Kidney (tissue), 14 donors: ENCODE results near the gene VDAC2. TPM values are rescaled to one million over a fixed set of nuclear protein-coding genes. Genes with fewer than 3 reads are reported as not detected.

Experiments
- DNase-seq, 5 donors: peaks; one replicate each; pipeline ENCODE4 v3.0.0-alpha.2; 2013 to 2020
- FAIRE-seq: peaks from 2 replicates; lab custom pipeline; 2012; peaks lifted over from hg19 to GRCh38; lab: Jason Lieb, UNC
- H3K27ac ChIP-seq, 2 donors: one replicate each; pipeline ENCODE4 v1.7.0; 2013; ENCODE audit warnings: low read depth in 2 of 2, low read length in 2 of 2, inconsistent platforms in 1 of 2
- H3K27me3 ChIP-seq: one replicate; pipeline ENCODE4 v1.7.1; 2013; ENCODE audit warnings: low read length, inconsistent platforms; ENCODE audit not compliant: control insufficient read depth, insufficient read depth
- H3K36me3 ChIP-seq, 3 donors: one replicate each; pipeline versions ENCODE4 v1.7.0 to v1.7.1; 2013; ENCODE audit warnings: low read length in 3 of 3, control low read depth in 1 of 3, inconsistent platforms in 1 of 3; ENCODE audit not compliant: insufficient read depth in 3 of 3, control insufficient read depth in 2 of 3
- H3K4me1 ChIP-seq, 3 donors: one replicate each; pipeline versions ENCODE4 v1.7.0 to v1.7.1; 2013; ENCODE audit warnings: low read length in 3 of 3, inconsistent platforms in 1 of 3, low read depth in 1 of 3; ENCODE audit not compliant: control insufficient read depth in 2 of 3, insufficient read depth in 2 of 3
- H3K4me3 ChIP-seq, 3 donors: one replicate each; pipeline versions ENCODE4 v1.7.0 to v1.8.1; 2013; ENCODE audit warnings: low read length in 3 of 3, control low read depth in 1 of 3, inconsistent platforms in 1 of 3
- H3K9ac ChIP-seq, 3 donors: one replicate each; pipeline versions ENCODE4 v1.7.0 to v1.7.1; 2013; ENCODE audit warnings: low read length in 3 of 3, control low read depth in 1 of 3, inconsistent platforms in 1 of 3
- H3K9me3 ChIP-seq, 3 donors: one replicate each; pipeline versions ENCODE4 v1.7.0 to v1.7.1; 2013; ENCODE audit warnings: low read length in 3 of 3, control low read depth in 1 of 3, inconsistent platforms in 1 of 3; ENCODE audit not compliant: control insufficient read depth in 2 of 3, insufficient read depth in 1 of 3
- intact Hi-C: fragments of 100-400 bp; cut with DNase I; formaldehyde crosslinking; loops from one replicate; pipeline ENCODE4 v1.11.1; 2022
- polyA plus RNA-seq: library from polyadenylated mRNA; stranded (reverse); fragments of 350-450 nt; fragmentation: Illumina TruSeq; extraction: RNeasy Lipid Tissue Mini Kit (QIAGEN cat#74804); gene quantifications from one replicate; pipeline ENCODE4 v1.2.3, GENCODE V29; 2014; ENCODE audit warnings: low read depth, low replicate concordance; ENCODE audit not compliant: insufficient read depth
- total RNA-seq: library from RNA; stranded (reverse); fragmentation: NEBNext Ultra II Directional; extraction: Animal tissue kit (Norgen Biotek cat#: 25700); gene quantifications from one replicate; pipeline ENCODE4 v1.2.1, GENCODE V29; 2021
- TF ChIP-seq, protein P1 (sequence below): IDR thresholded peaks from 3 replicates; pipeline ENCODE4 v1.5.1; 2012; ENCODE audit warnings: mild to moderate bottlenecking, moderate library complexity, borderline replicate concordance; ENCODE audit not compliant: insufficient read depth; ENCODE audit errors: extremely low read depth
- donor health status: control.
- donor health status: control.
- donor health status: control.
- donor health status: control.
- donor health status: control.
- donor health status: DM: yes; HTN: yes; CAD: no.
- donor health status: Normal renal cell carcinoma (clear cell type).

The VDAC2 gene
- total and polyA plus RNA-seq, 2 donors from 2014 or later = 128 to 211 TPM

DNA sequence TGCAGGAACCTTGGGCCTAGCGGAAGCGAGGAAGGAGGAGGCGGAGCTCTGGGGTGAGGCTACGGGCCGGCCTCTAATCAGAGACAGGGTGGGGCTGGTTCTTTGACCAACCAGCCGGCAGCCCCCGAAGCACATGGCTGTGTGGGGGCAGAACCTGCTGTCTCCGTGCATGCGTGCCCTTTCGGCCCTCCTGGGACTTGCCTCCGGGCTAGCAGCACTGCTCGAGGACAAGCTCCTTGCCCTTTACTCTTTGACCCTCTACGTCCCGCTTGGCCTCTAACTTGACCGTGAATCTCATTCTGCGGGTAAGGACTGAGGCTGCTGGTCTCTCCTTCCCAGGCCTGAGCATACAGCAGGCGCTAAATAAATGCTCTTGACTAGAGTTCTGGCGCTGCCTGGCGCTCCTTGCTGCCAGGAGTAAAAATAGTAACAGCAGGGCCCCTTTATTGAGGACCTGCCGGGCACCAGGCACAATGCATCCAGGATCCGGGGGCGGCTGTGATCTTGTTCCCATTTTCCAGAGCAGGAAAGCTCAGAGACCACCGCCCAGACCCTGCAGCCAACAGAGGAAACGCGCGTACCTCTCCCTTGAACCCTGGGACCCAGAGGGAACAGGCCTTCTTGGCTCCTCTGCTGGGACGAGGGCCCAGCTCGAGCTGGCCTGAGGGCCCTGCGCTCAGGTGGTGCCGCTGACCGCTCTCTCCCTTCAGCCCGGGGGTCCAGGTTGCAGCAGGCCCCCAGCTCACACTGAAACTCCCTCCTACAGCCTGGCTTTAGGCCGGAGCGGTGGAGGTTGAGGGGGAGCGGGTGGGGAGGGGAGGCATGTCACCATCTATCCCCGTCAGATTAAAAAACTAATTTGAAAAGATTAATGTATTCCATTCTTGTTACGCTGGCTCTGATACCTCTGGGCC is 27.8 kb downstream of the VDAC2 start:
- Histone ChIP-seq H3K9me3 (no peaks in the 10 kb centered on the region), H3K4me3 (no peak overlapping the region), H3K9ac (no peak overlapping the region), H3K27ac (no peak overlapping the region), H3K36me3 (peaks cover 0 to under 1% (median 0%) of the 10 kb centered on the region in 3 donors), H3K4me1 (peaks cover 0 to 3% (median 0%) of the 10 kb centered on the region in 3 donors), H3K27me3 (no peaks in the 10 kb centered on the region)
- TF ChIP-seq, protein P1, sequence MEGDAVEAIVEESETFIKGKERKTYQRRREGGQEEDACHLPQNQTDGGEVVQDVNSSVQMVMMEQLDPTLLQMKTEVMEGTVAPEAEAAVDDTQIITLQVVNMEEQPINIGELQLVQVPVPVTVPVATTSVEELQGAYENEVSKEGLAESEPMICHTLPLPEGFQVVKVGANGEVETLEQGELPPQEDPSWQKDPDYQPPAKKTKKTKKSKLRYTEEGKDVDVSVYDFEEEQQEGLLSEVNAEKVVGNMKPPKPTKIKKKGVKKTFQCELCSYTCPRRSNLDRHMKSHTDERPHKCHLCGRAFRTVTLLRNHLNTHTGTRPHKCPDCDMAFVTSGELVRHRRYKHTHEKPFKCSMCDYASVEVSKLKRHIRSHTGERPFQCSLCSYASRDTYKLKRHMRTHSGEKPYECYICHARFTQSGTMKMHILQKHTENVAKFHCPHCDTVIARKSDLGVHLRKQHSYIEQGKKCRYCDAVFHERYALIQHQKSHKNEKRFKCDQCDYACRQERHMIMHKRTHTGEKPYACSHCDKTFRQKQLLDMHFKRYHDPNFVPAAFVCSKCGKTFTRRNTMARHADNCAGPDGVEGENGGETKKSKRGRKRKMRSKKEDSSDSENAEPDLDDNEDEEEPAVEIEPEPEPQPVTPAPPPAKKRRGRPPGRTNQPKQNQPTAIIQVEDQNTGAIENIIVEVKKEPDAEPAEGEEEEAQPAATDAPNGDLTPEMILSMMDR = no peak
- DNase-seq = peak in 2 of 5 donors; percentile 29 to 63
- no peak for FAIRE-seq
- intact Hi-C loops = no loop called here

DNA sequence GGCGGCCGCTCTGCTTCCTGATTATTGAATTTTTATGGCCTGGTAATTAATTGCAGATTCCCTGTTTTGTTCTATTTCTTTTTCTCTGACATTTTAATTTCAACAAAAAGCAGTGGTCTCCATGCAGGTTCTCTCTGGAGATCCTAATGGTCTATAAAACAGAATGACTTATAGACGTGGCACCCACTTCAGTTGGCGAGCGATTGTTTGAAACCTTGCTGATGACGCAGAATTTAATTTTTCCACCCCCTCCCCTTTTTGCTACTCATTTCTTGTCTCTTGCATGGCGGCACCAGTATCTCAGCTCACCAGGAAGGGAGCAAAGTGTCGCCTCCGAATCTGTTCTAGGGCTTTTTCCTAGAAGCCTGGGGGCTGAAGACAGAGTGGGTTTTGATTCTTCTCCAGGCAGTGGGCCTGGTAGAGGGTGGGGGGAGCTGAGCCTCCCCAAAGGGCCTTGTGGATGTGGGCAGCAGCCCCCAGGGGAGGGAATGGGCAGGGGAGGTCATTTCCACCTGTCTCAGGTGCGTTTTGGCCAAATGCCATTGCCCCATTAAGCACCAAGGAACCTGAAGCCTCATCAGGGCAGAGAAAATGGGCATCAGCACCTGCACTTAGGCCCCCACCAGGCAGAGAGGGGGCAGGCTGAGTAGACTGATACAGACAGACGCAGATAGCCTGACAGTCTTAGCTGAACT is 28.6 kb downstream of the VDAC2 start:
- H3K9me3 ChIP-seq = no peaks in the 10 kb centered on the region
- FAIRE-seq (no peak), DNase-seq (peak in 2 of 5 donors; percentile 19 to 53)
- H3K4me3 ChIP-seq = no peak overlapping the region
- peaks cover 0 to 3% (median 0%) of the 10 kb centered on the region in 3 donors for H3K4me1 ChIP-seq
- no peak overlapping the region for H3K9ac ChIP-seq
- TF ChIP-seq, protein P1 = no peak
- no peak overlapping the region for H3K27ac ChIP-seq
- H3K27me3 ChIP-seq = no peaks in the 10 kb centered on the region
- intact Hi-C loops = no loop called here
- no peaks in the 10 kb centered on the region for H3K36me3 ChIP-seq

DNA sequence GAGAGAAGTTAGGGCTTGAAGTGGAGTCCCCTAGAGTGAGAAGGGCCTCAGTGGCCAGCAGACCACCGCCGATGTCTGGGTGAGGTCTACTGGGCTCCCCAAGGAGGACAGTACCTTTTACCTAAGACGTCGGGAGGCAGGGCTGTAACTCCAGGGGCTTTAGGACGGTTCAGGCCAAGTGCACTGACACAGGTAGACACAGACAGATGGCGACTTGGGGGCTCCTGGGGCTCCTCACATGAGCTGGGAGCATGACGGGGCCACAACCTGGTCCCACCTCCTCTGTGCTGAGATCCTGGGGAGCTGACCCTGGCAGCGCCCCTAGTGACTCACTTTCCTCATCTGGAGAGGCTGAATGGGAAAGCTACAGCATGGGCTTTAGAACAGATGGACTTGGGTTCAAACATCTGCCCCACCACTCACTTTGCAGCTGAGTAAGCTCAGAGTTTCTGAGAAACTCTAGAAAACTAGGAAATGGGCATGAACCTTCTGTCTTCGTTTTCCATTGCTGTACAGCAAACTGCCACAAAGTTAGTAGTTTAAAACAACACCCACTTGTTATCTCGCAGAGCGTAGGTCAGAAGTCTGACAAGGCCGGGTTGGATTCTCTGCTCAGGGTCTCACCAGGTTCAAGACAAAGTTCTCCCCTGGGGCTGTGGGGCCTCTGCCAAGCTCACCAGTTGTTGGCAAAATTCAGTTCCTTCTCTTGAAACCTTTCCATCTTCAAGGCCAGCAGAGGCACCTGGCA is 29.9 kb downstream of the VDAC2 start:
- no peaks in the 10 kb centered on the region for H3K27me3 ChIP-seq
- H3K27ac ChIP-seq = no peak overlapping the region
- no peak overlapping the region for H3K9ac ChIP-seq
- H3K9me3 ChIP-seq = no peaks in the 10 kb centered on the region
- no peak overlapping the region for H3K4me3 ChIP-seq
- H3K4me1 ChIP-seq = no peaks in the 10 kb centered on the region
- no peaks in the 10 kb centered on the region for H3K36me3 ChIP-seq
- FAIRE-seq (no peak), DNase-seq (no peak)
- TF ChIP-seq, protein P1 = no peak
- intact Hi-C loops = no loop called here
